PC-3 (cell line): ENCODE data around the gene TUBB2B. TPM values are rescaled to one million over a fixed set of nuclear protein-coding genes. Genes with fewer than 3 reads are reported as not detected.

Experiments
- ATAC-seq: fragments of 200-7000 bp; cut with Tn5 transposase; 2 replicates; pipeline ENCODE4 v1.9.1; 2020; ENCODE audit warnings: mild to moderate bottlenecking, moderate library complexity
- BruUV-seq: library from RNA; stranded (reverse); fragments of 400-500 nt; replicated peaks from 2 replicates; lab custom pipeline; 2021; lab: Mats Ljungman, UMichigan
- CTCF ChIA-PET: fragments of 300-600 bp; sonication (Branson Sonifier 250); formaldehyde crosslinking; loops from one replicate; lab custom pipeline; 2022; ENCODE audit warnings: antibody characterized with exemption; lab: Charles Lee
- POLR2A ChIA-PET: fragments of 300-600 bp; sonication (Branson Sonifier 250); formaldehyde crosslinking; loops from one replicate; lab custom pipeline; 2022; ENCODE audit warnings: antibody characterized with exemption; ENCODE audit not compliant: unreplicated experiment; lab: Charles Lee
- DNase-seq: peaks from one replicate; pipeline ENCODE4 v3.0.0-alpha.2; 2015
- H2AFZ ChIP-seq: fragments of 300-600 bp; sonication (generic); 2 replicates; pipeline ENCODE4 v1.6.0; 2016; ENCODE audit warnings: antibody characterized with exemption, low read length
- H3F3A ChIP-seq: fragments of 300-600 bp; sonication (generic); one replicate; pipeline ENCODE4 v1.6.0; 2017; ENCODE audit warnings: antibody characterized with exemption, low read length, control low read depth, mild to moderate bottlenecking; ENCODE audit not compliant: unreplicated experiment
- H3K27ac ChIP-seq: fragments of 300-600 bp; sonication (generic); 2 replicates; pipeline ENCODE4 v1.5.1; 2016; ENCODE audit warnings: mild to moderate bottlenecking, low read length
- H3K27me3 ChIP-seq: fragments of 300-600 bp; sonication (generic); 2 replicates; pipeline ENCODE4 v1.6.1; 2016; ENCODE audit warnings: low read length, mixed read lengths
- H3K36me3 ChIP-seq: fragments of 300-600 bp; sonication (generic); 2 replicates; pipeline ENCODE4 v1.6.1; 2016; ENCODE audit warnings: low read depth, mixed run types, low read length, mixed read lengths
- H3K4me1 ChIP-seq: fragments of 300-600 bp; sonication (generic); 2 replicates; pipeline ENCODE4 v1.5.1; 2016; ENCODE audit warnings: low read length; ENCODE audit not compliant: insufficient read depth
- H3K4me2 ChIP-seq: fragments of 300-600 bp; sonication (generic); 2 replicates; pipeline ENCODE4 v1.6.0; 2016; ENCODE audit warnings: low read length
- H3K4me3 ChIP-seq: fragments of 300-600 bp; sonication (generic); 2 replicates; pipeline ENCODE4 v1.5.1; 2016; ENCODE audit warnings: mild to moderate bottlenecking, low read length, mixed read lengths
- H3K79me2 ChIP-seq: fragments of 300-600 bp; sonication (generic); 2 replicates; pipeline ENCODE4 v1.6.1; 2017; ENCODE audit warnings: low read length, mixed read lengths
- H3K9ac ChIP-seq: fragments of 300-600 bp; sonication (generic); 2 replicates; pipeline ENCODE4 v1.6.0; 2016; ENCODE audit warnings: mild to moderate bottlenecking, low read length
- H3K9me2 ChIP-seq: fragments of 300-600 bp; sonication (generic); replicated peaks from 2 replicates; pipeline ENCODE4 v1.6.1; 2016; ENCODE audit warnings: mixed run types, low read length, mixed read lengths
- H3K9me3 ChIP-seq: fragments of 300-600 bp; sonication (generic); 2 replicates; pipeline ENCODE4 v1.6.1; 2016; ENCODE audit warnings: low read length, mixed read lengths
- H4K20me1 ChIP-seq: fragments of 300-600 bp; sonication (generic); 2 replicates; pipeline ENCODE4 v1.6.1; 2016; ENCODE audit warnings: low read length, mixed read lengths
- EZH2 ChIP-seq: fragments of 300-600 bp; sonication (generic); IDR thresholded peaks from one replicate; pipeline ENCODE4 v1.6.1; 2017; ENCODE audit warnings: antibody characterized with exemption, mild to moderate bottlenecking, low read length; ENCODE audit not compliant: unreplicated experiment
- EZH2phosphoT487 ChIP-seq: fragments of 300-600 bp; sonication (generic); IDR thresholded peaks from 2 replicates; pipeline ENCODE4 v1.6.1; 2018; ENCODE audit warnings: mild to moderate bottlenecking, antibody characterized with exemption, low read length, borderline replicate concordance
- intact Hi-C: fragments of 100-400 bp; cut with micrococcal nuclease; formaldehyde crosslinking; loops from 2 replicates; pipeline ENCODE4 v1.9.0; 2023
- total RNA-seq: library from RNA; depleted of rRNA; stranded (reverse); fragments of >200 nt; gene quantifications from 2 replicates; pipeline ENCODE4 v1.2.3, GENCODE V29; 2014
- TF ChIP-seq, protein P1 (sequence below): fragments of 300-600 bp; sonication (generic); conservative IDR thresholded peaks from 2 replicates; pipeline ENCODE4 v1.5.1; 2017; ENCODE audit warnings: antibody characterized with exemption, low read depth, mild to moderate bottlenecking, low read length

Gene TUBB2B
- total RNA-seq, 1 experiment from 2014 or later = 6.5 TPM

DNA sequence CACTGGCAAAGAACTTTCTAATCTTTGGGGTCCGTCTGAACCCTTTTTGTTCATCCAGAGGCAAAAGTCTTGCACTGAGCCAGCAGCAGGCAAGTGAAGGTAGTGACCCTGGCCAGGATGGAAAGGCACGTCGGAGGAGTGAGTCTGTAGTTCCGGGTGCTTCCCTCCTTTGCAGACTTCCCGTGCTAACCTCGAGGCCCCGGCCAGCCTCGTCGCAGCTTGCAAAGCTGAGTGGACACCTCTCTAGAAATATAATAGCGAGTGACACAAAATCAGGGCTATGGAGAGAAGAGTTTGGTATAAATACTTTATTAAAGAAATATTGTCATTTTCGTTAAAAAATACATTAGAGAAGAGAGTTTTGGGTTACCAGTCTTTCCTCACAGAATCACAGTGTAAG lies 41.2 kb upstream of the TUBB2B start:
- DNase-seq (no peak), ATAC-seq (no peak)
- Histone ChIP-seq H3K4me2 (no peak overlapping the region), H3K9me3 (no peaks in the 10 kb centered on the region), H4K20me1 (peaks cover 3% of the 10 kb centered on the region; the same call in 1 of the 2 replicates), H3F3A (no peaks in the 10 kb centered on the region), H3K27me3 (no peaks in the 10 kb centered on the region), H3K36me3 (peaks cover 20% of the 10 kb centered on the region), H2AFZ (no peak overlapping the region), H3K4me1 (no peaks in the 10 kb centered on the region), H3K4me3 (no peak overlapping the region), H3K9me2 (no peaks in the 10 kb centered on the region), H3K27ac (no peak overlapping the region), H3K9ac (no peak overlapping the region), H3K79me2 (peaks cover 26% of the 10 kb centered on the region)
- intact Hi-C loops = no loop called here
- ChIA-PET POLR2A (no interaction called here), CTCF (no interaction called here)
- TF ChIP-seq, protein P1, sequence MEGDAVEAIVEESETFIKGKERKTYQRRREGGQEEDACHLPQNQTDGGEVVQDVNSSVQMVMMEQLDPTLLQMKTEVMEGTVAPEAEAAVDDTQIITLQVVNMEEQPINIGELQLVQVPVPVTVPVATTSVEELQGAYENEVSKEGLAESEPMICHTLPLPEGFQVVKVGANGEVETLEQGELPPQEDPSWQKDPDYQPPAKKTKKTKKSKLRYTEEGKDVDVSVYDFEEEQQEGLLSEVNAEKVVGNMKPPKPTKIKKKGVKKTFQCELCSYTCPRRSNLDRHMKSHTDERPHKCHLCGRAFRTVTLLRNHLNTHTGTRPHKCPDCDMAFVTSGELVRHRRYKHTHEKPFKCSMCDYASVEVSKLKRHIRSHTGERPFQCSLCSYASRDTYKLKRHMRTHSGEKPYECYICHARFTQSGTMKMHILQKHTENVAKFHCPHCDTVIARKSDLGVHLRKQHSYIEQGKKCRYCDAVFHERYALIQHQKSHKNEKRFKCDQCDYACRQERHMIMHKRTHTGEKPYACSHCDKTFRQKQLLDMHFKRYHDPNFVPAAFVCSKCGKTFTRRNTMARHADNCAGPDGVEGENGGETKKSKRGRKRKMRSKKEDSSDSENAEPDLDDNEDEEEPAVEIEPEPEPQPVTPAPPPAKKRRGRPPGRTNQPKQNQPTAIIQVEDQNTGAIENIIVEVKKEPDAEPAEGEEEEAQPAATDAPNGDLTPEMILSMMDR = no peak
- no peak for TF ChIP-seq EZH2phosphoT487
- no peak for TF ChIP-seq EZH2
- BruUV-seq = no TSS peak

DNA sequence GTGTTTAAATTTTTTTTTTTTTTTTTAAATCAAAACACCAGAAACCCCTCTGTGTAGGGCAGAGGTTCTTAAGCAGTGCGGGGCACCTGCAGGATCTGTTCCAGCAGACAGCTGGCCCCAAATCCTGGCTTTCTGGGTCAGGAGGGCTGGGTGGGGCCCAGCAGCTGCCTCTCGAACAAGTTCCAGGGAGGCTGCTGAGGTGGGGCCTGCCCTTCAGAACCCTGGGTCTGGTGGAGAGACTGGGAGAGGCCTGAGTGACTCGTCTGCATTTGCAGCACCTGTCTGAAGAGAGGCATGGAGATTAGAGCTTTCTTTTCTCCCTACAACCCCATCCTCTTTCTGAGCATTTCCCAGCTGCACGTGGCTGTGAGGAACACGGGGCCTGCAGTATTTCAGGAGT lies 39.7 kb upstream of the TUBB2B start:
- no peaks in the 10 kb centered on the region for H3K9me3 ChIP-seq
- H3F3A ChIP-seq = no peaks in the 10 kb centered on the region
- DNase-seq (no peak), ATAC-seq (no peak; the same call in 1 of the 2 replicates)
- ChIA-PET POLR2A (no interaction called here), CTCF (no interaction called here)
- no peaks in the 10 kb centered on the region for H3K27me3 ChIP-seq
- H3K27ac ChIP-seq = no peak overlapping the region
- peaks cover 11% of the 10 kb centered on the region; the same call in 1 of the 2 replicates for H4K20me1 ChIP-seq
- H3K9ac ChIP-seq = no peak overlapping the region
- no peak overlapping the region for H2AFZ ChIP-seq
- H3K36me3 ChIP-seq = peaks cover 18% of the 10 kb centered on the region
- no peak overlapping the region for H3K4me3 ChIP-seq
- intact Hi-C loops = no loop called here
- H3K9me2 ChIP-seq = no peaks in the 10 kb centered on the region
- H3K4me2 ChIP-seq = no peak overlapping the region
- peaks cover 41% of the 10 kb centered on the region for H3K79me2 ChIP-seq
- TF ChIP-seq EZH2phosphoT487 (no peak), EZH2 (no peak)
- TF ChIP-seq, protein P1 = no peak
- BruUV-seq = no TSS peak
- no peaks in the 10 kb centered on the region for H3K4me1 ChIP-seq

DNA sequence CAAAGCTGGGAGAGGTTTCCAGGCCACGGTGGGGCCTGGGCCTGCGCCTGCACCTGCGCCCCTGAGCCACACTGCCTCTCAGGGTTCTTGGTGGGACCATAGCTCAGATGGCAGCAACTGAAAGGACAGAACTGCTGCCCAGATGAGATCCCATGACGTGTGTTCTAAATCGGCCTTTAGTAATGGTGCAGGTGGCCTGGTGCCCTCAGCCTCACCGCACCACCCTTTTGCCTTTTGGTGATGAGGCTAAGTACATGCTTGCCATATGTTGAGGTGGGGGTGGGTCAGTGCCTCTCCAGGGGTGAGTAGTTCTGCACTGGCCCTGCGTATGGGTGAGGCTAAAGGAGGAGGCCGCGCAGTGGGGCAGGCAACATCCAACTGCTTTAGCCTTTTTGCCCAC lies 38.7 kb upstream of the TUBB2B start:
- H3K79me2 ChIP-seq = peaks cover 51% of the 10 kb centered on the region
- POLR2A ChIA-PET = no interaction called here
- BruUV-seq = no TSS peak
- DNase-seq (no peak), ATAC-seq (no peak)
- H3K9ac ChIP-seq = no peak overlapping the region
- H4K20me1 ChIP-seq = peaks cover 19% of the 10 kb centered on the region; the same call in 1 of the 2 replicates
- H3K4me3 ChIP-seq = no peak overlapping the region
- H3F3A ChIP-seq = no peaks in the 10 kb centered on the region
- H3K36me3 ChIP-seq = peaks cover 18% of the 10 kb centered on the region
- TF ChIP-seq, protein P1 = no peak
- TF ChIP-seq EZH2phosphoT487 = no peak
- TF ChIP-seq EZH2 = no peak
- H2AFZ ChIP-seq = no peak overlapping the region
- no peak overlapping the region for H3K4me2 ChIP-seq
- H3K9me3 ChIP-seq = no peaks in the 10 kb centered on the region
- CTCF ChIA-PET = no interaction called here
- H3K27me3 ChIP-seq = no peaks in the 10 kb centered on the region
- no peaks in the 10 kb centered on the region for H3K9me2 ChIP-seq
- intact Hi-C loops = no loop called here
- peaks cover 4% of the 10 kb centered on the region for H3K4me1 ChIP-seq
- H3K27ac ChIP-seq = no peak overlapping the region
